Activated naive CD8-positive, alpha-beta T cell (primary cell): ENCODE data around the gene KRTAP9-2.
"Not testable (repeated sequence)": the region's sequence is repeated elsewhere in the genome, so short reads cannot be mapped to it uniquely, and the experiment has no call there.

Experiments
- H3K27ac Mint-ChIP-seq: one replicate; pipeline ENCODE4 v1.8.0; 2021; ENCODE audit warnings: mixed read lengths
- H3K27me3 Mint-ChIP-seq: one replicate; pipeline ENCODE4 v1.8.0; 2021; ENCODE audit warnings: mixed read lengths
- H3K36me3 Mint-ChIP-seq: one replicate; pipeline ENCODE4 v1.8.0; 2021; ENCODE audit warnings: mixed read lengths
- H3K4me1 Mint-ChIP-seq: one replicate; pipeline ENCODE4 v1.8.0; 2021; ENCODE audit warnings: low read depth, mixed read lengths
- H3K4me3 Mint-ChIP-seq: one replicate; pipeline ENCODE4 v1.8.0; 2021; ENCODE audit warnings: mild to moderate bottlenecking, mixed read lengths
- H3K9me3 Mint-ChIP-seq: one replicate; pipeline ENCODE4 v1.8.0; 2021; ENCODE audit warnings: low read depth, mixed read lengths

KRTAP9-2 gene

GRCh38 chr17:41212524-41213169, 13.8 kb upstream of the KRTAP9-2 start:
- Mint-ChIP-seq H3K36me3 (no peaks in the 10 kb centered on the region), H3K27me3 (peaks cover 4% of the 10 kb centered on the region), H3K9me3 (no peaks in the 10 kb centered on the region), H3K27ac (no peak overlapping the region), H3K4me3 (no peak overlapping the region), H3K4me1 (peaks cover 11% of the 10 kb centered on the region)

GRCh38 chr17:41215681-41216080, 10.8 kb upstream of the KRTAP9-2 start:
- Mint-ChIP-seq H3K9me3 (no peaks in the 10 kb centered on the region), H3K4me3 (no peak overlapping the region), H3K27ac (no peak overlapping the region), H3K27me3 (peaks cover 4% of the 10 kb centered on the region), H3K4me1 (peaks cover 11% of the 10 kb centered on the region), H3K36me3 (peaks cover 2% of the 10 kb centered on the region)

- H3K36me3 Mint-ChIP-seq = peaks cover 2% of the 10 kb centered on the region
- H3K4me1 Mint-ChIP-seq = peaks cover 2% of the 10 kb centered on the region
- H3K27me3 Mint-ChIP-seq = peaks cover 2% of the 10 kb centered on the region
Measured at GRCh38 chr17:41223821-41224220, 2.6 kb upstream of the KRTAP9-2 start.

DNA sequence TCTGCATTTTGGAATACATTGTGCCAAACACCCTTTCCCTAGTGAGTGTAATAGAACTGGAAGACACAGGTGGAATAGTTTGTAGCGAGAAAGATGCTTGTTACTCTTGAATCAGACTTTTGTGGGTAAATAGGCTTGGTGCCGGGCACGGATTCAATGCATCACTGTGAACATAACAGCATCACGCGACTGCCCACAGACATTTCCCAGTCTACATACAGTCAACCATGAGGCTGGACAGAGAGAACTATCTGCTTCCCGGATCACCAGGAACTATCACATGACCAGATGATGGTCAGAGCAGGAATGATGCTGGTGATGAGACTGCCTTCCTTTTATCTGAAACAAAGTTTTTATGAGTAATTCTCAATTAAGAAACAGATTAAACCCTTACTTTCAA, 397 bp upstream of the KRTAP9-2 start:
- Mint-ChIP-seq H3K9me3 (no peaks in the 10 kb centered on the region), H3K4me1 (peaks cover 7% of the 10 kb centered on the region), H3K36me3 (no peaks in the 10 kb centered on the region), H3K4me3 (no peak overlapping the region), H3K27me3 (peaks cover 2% of the 10 kb centered on the region), H3K27ac (no peak overlapping the region)

More at GRCh38 chr17:41223821-41224220, 2.6 kb upstream of the KRTAP9-2 start:
- Mint-ChIP-seq H3K4me3 (no peak overlapping the region), H3K9me3 (no peaks in the 10 kb centered on the region), H3K27ac (no peak overlapping the region)

GRCh38 chr17:41230094-41230493, 3.6 kb downstream of the KRTAP9-2 start:
- Mint-ChIP-seq H3K4me1 (peaks cover 4% of the 10 kb centered on the region), H3K4me3 (no peak overlapping the region), H3K36me3 (no peaks in the 10 kb centered on the region), H3K27me3 (peaks cover 2% of the 10 kb centered on the region), H3K9me3 (no peaks in the 10 kb centered on the region), H3K27ac (no peak overlapping the region)

- Mint-ChIP-seq H3K36me3 (no peaks in the 10 kb centered on the region), H3K4me1 (peaks cover 4% of the 10 kb centered on the region), H3K4me3 (no peak overlapping the region), H3K27ac (no peak overlapping the region), H3K9me3 (no peaks in the 10 kb centered on the region), H3K27me3 (peaks cover 2% of the 10 kb centered on the region)
Measured at GRCh38 chr17:41231731-41232130, 5.3 kb downstream of the KRTAP9-2 start.

GRCh38 chr17:41232399-41233105, 6.1 kb downstream of the KRTAP9-2 start, which contains the start of gene KRTAP9-3:
Gene KRTAP9-3 (plus strand): TSS chr17:41232449. CDS start chr17:41232502, 53 bp downstream.
- not testable (repeated sequence) for H3K27me3 Mint-ChIP-seq, H3K36me3 Mint-ChIP-seq, H3K4me1 Mint-ChIP-seq, H3K4me3 Mint-ChIP-seq, H3K9me3 Mint-ChIP-seq, H3K27ac Mint-ChIP-seq

GRCh38 chr17:41237116-41237515, 10.7 kb downstream of the KRTAP9-2 start:
- H3K4me1 Mint-ChIP-seq, H3K36me3 Mint-ChIP-seq, H3K9me3 Mint-ChIP-seq, H3K4me3 Mint-ChIP-seq, H3K27ac Mint-ChIP-seq, H3K27me3 Mint-ChIP-seq: not testable (repeated sequence)

DNA sequence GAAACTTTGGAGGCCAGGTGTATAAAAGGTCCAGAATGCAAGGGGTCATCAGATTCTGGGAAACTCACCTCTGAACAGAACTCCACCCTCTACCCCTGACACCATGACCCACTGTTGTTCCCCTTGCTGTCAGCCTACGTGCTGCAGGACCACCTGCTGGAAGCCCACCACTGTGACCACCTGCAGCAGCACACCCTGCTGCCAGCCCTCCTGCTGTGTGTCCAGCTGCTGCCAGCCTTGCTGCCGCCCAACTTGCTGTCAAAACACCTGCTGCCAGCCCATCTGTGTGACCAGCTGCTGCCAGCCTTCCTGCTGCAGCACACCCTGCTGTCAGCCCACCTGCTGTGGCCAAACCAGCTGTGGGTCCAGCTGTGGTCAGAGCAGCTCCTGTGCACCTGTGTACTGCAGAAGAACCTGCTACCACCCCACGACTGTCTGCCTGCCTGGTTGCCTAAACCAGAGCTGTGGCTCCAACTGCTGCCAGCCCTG, 11.5 kb downstream of the KRTAP9-2 start, which contains the start of gene KRTAP9-8:
KRTAP9-8 (plus strand) TSS at position 51 of the 489 bp plus-strand sequence; CDS start at position 104, 53 bp downstream.
- H3K27me3 Mint-ChIP-seq, H3K27ac Mint-ChIP-seq, H3K4me3 Mint-ChIP-seq, H3K9me3 Mint-ChIP-seq, H3K4me1 Mint-ChIP-seq, H3K36me3 Mint-ChIP-seq: not testable (repeated sequence)

- not testable (repeated sequence) for H3K9me3 Mint-ChIP-seq, H3K4me1 Mint-ChIP-seq, H3K27ac Mint-ChIP-seq, H3K4me3 Mint-ChIP-seq, H3K27me3 Mint-ChIP-seq, H3K36me3 Mint-ChIP-seq
Measured at GRCh38 chr17:41246995-41247787, 20.7 kb downstream of the KRTAP9-2 start.

GRCh38 chr17:41249637-41250240, 23.3 kb downstream of the KRTAP9-2 start, which contains the start of gene KRTAP9-4:
Gene KRTAP9-4 (plus strand): TSS chr17:41249687. CDS start chr17:41249721, 34 bp downstream.
- H3K4me3 Mint-ChIP-seq, H3K27me3 Mint-ChIP-seq: not testable (repeated sequence)

DNA sequence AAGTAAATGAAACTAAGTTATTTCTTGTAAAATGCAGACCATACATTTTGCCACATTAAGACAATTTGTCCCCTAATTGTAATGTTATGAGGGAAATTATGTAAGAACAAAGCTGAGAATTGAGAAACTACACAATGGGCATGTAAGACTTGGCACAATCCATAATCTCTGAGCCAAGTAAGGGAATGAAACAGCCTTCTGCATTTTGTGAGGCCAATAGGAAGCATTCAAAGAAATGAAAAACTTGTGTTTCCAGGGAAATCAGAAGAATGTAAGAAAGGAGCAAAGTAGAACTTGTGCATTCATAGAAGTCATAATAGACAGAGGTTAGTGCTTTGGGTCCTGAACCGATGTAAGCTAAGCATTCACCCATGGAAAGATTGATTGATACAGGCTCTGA, 24.8 kb downstream of the KRTAP9-2 start:
- Mint-ChIP-seq H3K27ac (no peak overlapping the region), H3K4me1 (no peaks in the 10 kb centered on the region), H3K4me3 (no peak overlapping the region), H3K36me3 (no peaks in the 10 kb centered on the region), H3K27me3 (peaks cover 5% of the 10 kb centered on the region), H3K9me3 (no peaks in the 10 kb centered on the region)

More at GRCh38 chr17:41249637-41250240, 23.3 kb downstream of the KRTAP9-2 start, which contains the start of gene KRTAP9-4:
- H3K4me1 Mint-ChIP-seq, H3K27ac Mint-ChIP-seq, H3K9me3 Mint-ChIP-seq, H3K36me3 Mint-ChIP-seq: not testable (repeated sequence)

GRCh38 chr17:41254861-41255260, 28.4 kb downstream of the KRTAP9-2 start:
- Mint-ChIP-seq H3K4me1 (no peaks in the 10 kb centered on the region), H3K27me3 (peaks cover 5% of the 10 kb centered on the region), H3K36me3 (peaks cover 3% of the 10 kb centered on the region), H3K27ac (no peak overlapping the region), H3K4me3 (no peak overlapping the region), H3K9me3 (no peaks in the 10 kb centered on the region)

DNA sequence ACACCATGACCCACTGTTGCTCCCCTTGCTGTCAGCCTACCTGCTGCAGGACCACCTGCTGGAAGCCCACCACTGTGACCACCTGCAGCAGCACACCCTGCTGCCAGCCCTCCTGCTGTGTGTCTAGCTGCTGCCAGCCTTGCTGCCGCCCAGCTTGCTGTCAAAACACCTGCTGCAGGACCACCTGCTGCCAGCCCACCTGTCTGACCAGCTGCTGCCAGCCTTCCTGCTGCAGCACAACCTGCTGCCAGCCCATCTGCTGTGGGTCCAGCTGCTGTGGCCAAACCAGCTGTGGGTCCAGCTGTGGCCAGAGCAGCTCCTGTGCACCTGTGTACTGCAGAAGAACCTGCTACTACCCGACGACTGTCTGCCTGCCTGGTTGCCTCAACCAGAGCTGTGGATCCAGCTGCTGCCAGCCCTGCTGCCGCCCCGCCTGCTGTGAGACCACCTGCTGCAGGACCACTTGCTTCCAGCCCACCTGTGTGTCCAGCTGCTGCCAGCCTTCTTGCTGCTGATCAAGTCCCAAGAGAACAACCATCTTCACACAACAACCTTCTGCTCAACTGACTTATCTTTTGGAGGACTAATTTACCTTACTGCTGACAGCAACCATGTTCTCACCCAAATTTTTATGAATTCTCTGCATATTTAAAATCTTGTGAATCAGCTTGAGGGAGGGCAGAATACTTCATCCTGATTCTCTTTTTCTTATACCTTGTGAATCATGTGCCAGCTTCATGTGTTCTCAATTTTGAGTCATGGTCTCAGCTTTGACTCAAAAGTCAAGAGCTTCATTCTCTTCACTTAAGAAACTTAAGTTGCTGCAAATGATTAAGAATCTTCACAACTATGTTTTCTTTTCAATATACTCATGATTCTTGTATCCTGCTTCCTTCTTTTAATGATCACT, 29.2 kb downstream of the KRTAP9-2 start, which contains the start of gene KRTAP9-9:
KRTAP9-9 (plus strand) TSS at position 4 of the 910 bp plus-strand sequence.
- not testable (repeated sequence) for H3K36me3 Mint-ChIP-seq, H3K27me3 Mint-ChIP-seq, H3K4me3 Mint-ChIP-seq, H3K27ac Mint-ChIP-seq, H3K9me3 Mint-ChIP-seq, H3K4me1 Mint-ChIP-seq
